OCI-LY1 (cell line): ENCODE measurements around the gene FMN2.

Experiments used
- H2AFZ ChIP-seq: fragments of 200-600 bp; sonication (generic), shearing (Covaris generic); 2 replicates; pipeline ENCODE4 v1.6.0; 2014; ENCODE audit warnings: antibody characterized with exemption, mild to moderate bottlenecking, low read length
- H3F3A ChIP-seq: fragments of 200-600 bp; sonication (generic), shearing (Covaris generic); 2 replicates; pipeline ENCODE4 v1.6.0; 2014; ENCODE audit warnings: mild to moderate bottlenecking, antibody characterized with exemption, low read length, moderate library complexity; ENCODE audit not compliant: insufficient read depth
- H3K27ac ChIP-seq: fragments of 200-600 bp; sonication (generic); 2 replicates; pipeline ENCODE4 v1.5.1; 2014; ENCODE audit warnings: low read length, mixed run types, mild to moderate bottlenecking, low read depth; ENCODE audit not compliant: poor library complexity, severe bottlenecking
- H3K27me3 ChIP-seq: fragments of 200-600 bp; sonication (generic); 2 replicates; pipeline ENCODE4 v1.6.0; 2014; ENCODE audit warnings: antibody characterized with exemption, mild to moderate bottlenecking, low read length, moderate library complexity; ENCODE audit not compliant: insufficient read depth
- H3K36me3 ChIP-seq: fragments of 200-600 bp; sonication (generic); 2 replicates; pipeline ENCODE4 v1.6.1; 2014; ENCODE audit warnings: mild to moderate bottlenecking, antibody characterized with exemption, low read length, moderate library complexity, mixed read lengths; ENCODE audit not compliant: insufficient read depth
- H3K4me1 ChIP-seq: fragments of 200-600 bp; sonication (generic); 2 replicates; pipeline ENCODE4 v1.5.1; 2014; ENCODE audit warnings: mild to moderate bottlenecking, low read length, moderate library complexity; ENCODE audit not compliant: insufficient read depth, severe bottlenecking
- H3K4me2 ChIP-seq: fragments of 200-600 bp; sonication (generic), shearing (Covaris generic); 2 replicates; pipeline ENCODE4 v1.6.1; 2014; ENCODE audit warnings: low read length
- H3K4me3 ChIP-seq: fragments of 200-600 bp; sonication (generic); 2 replicates; pipeline ENCODE4 v1.5.1; 2014; ENCODE audit warnings: low read length, low read depth, mild to moderate bottlenecking, mixed read lengths; ENCODE audit not compliant: poor library complexity, severe bottlenecking
- H3K79me2 ChIP-seq: fragments of 200-600 bp; shearing (Covaris generic); 2 replicates; pipeline ENCODE4 v1.6.1; 2016; ENCODE audit warnings: mixed run types, low read length, mixed read lengths; ENCODE audit not compliant: insufficient read depth
- H3K9ac ChIP-seq: fragments of 200-600 bp; sonication (generic), shearing (Covaris generic); 2 replicates; pipeline ENCODE4 v1.6.1; 2014; ENCODE audit warnings: mild to moderate bottlenecking, low read length, mixed read lengths
- H3K9me2 ChIP-seq: fragments of 200-600 bp; sonication (generic), shearing (Covaris generic); 2 replicates; pipeline ENCODE4 v1.6.1; 2014; ENCODE audit warnings: low read depth, mild to moderate bottlenecking, low read length, mixed read lengths
- H3K9me3 ChIP-seq: fragments of 200-600 bp; shearing (Covaris generic); 2 replicates; pipeline ENCODE4 v1.6.1; 2014; ENCODE audit warnings: low read length, mixed read lengths
- H4K20me1 ChIP-seq: fragments of 200-600 bp; sonication (generic), shearing (Covaris generic); 2 replicates; pipeline ENCODE4 v1.6.0; 2016; ENCODE audit warnings: mild to moderate bottlenecking, low read length; ENCODE audit not compliant: insufficient read depth
- CTCF ChIP-seq: fragments of 200-600 bp; sonication (generic), shearing (Covaris generic); IDR thresholded peaks from 2 replicates; pipeline ENCODE4 v1.5.1; 2017; ENCODE audit warnings: mild to moderate bottlenecking, antibody characterized with exemption, low read length, moderate library complexity, mixed read lengths
- EZH2 ChIP-seq: fragments of 200-600 bp; sonication (generic), shearing (Covaris generic); IDR thresholded peaks from 2 replicates; pipeline ENCODE4 v1.8.0; 2017; ENCODE audit warnings: borderline replicate concordance, mixed run types, mild to moderate bottlenecking, antibody characterized with exemption, low read length, moderate library complexity, mixed read lengths

Gene FMN2

GRCh38 chr1:240245629-240246020 is 153.9 kb downstream of the FMN2 start:
- Histone ChIP-seq H4K20me1 (no peaks in the 10 kb centered on the region), H3K9me2 (no peaks in the 10 kb centered on the region), H3K4me2 (no peak overlapping the region), H3K4me1 (no peaks in the 10 kb centered on the region), H3K36me3 (no peaks in the 10 kb centered on the region), H3K9me3 (no peaks in the 10 kb centered on the region), H3K79me2 (no peaks in the 10 kb centered on the region), H3F3A (no peaks in the 10 kb centered on the region), H3K27ac (no peak overlapping the region), H3K9ac (no peak overlapping the region), H2AFZ (no peak overlapping the region), H3K27me3 (no peaks in the 10 kb centered on the region; the same call in 1 of the 2 replicates), H3K4me3 (no peak overlapping the region)
- no peak for TF ChIP-seq EZH2
- no peak for TF ChIP-seq CTCF

GRCh38 chr1:240247899-240248298 is 156.2 kb downstream of the FMN2 start:
- Histone ChIP-seq H3K36me3 (no peaks in the 10 kb centered on the region), H3K9me3 (no peaks in the 10 kb centered on the region), H3K27me3 (no peaks in the 10 kb centered on the region; the same call in 1 of the 2 replicates), H3K9ac (no peak overlapping the region), H4K20me1 (no peaks in the 10 kb centered on the region), H2AFZ (no peak overlapping the region), H3K27ac (no peak overlapping the region), H3K9me2 (no peaks in the 10 kb centered on the region), H3K4me3 (no peak overlapping the region), H3F3A (no peaks in the 10 kb centered on the region), H3K4me2 (no peak overlapping the region), H3K79me2 (no peaks in the 10 kb centered on the region), H3K4me1 (no peaks in the 10 kb centered on the region)
- TF ChIP-seq CTCF, result no peak
- TF ChIP-seq EZH2, result no peak

GRCh38 chr1:240254006-240254405 is 162.3 kb downstream of the FMN2 start:
- Histone ChIP-seq H3K4me3 (no peak overlapping the region), H3K9ac (no peak overlapping the region), H3K9me3 (no peaks in the 10 kb centered on the region), H3K4me2 (no peak overlapping the region), H3K27me3 (no peaks in the 10 kb centered on the region), H3K36me3 (no peaks in the 10 kb centered on the region), H3F3A (no peaks in the 10 kb centered on the region), H3K79me2 (no peaks in the 10 kb centered on the region), H4K20me1 (no peaks in the 10 kb centered on the region), H3K4me1 (no peaks in the 10 kb centered on the region), H3K27ac (no peak overlapping the region), H3K9me2 (no peaks in the 10 kb centered on the region), H2AFZ (no peak overlapping the region)
- TF ChIP-seq CTCF (no peak), EZH2 (no peak)
